Stimulated activated CD4-positive, alpha-beta T cell treated with anti-CD3 and anti-CD28 coated beads, TNF-alpha, amount 100 ng/mL, for 24 hours (primary cell): ENCODE measurements around the gene GPR148.

Experiments
- DNase-seq, 3 experiments: peaks; one replicate each; pipeline ENCODE4 v3.0.0-alpha.2; 2020; ENCODE audit warnings: low read depth in 3 of 3

Gene GPR148

GRCh38 chr2:130769343-130769907 is 40.6 kb downstream of the GPR148 start:
- no peak for DNase-seq

- DNase-seq = no peak
Observed at GRCh38 chr2:130776550-130776949, 47.7 kb downstream of the GPR148 start.

DNA sequence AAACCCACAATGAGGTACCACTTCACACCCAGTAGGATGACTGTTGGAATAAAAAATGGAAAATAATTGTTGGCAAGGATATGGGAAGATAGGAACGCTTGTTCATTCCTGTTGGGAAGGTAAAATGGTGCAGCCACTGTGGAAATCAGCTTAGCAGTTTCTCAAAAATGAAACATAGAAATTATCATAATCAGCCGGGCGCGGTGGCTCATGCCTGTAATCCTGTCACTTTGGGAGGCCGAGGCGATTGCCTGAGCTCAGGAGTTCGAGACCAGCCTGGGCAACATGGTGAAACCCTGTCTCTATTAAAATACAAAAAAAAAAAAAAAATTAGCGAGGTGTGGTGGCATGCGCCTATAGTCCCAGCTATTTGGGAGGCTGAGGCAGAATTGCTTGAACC is 49.9 kb downstream of the GPR148 start:
- DNase-seq = no peak
